IMR-90 (cell line): ENCODE measurements around the gene AFMID. TPM values are rescaled to one million over a fixed set of nuclear protein-coding genes. Genes with fewer than 3 reads are reported as not detected.
A peak's percentile ranks its signal among the peaks of the same experiment; 100 is the strongest.
"Not testable (repeated sequence)": the region's sequence is repeated elsewhere in the genome, so short reads cannot be mapped to it uniquely, and the experiment has no call there.

Experiments used
- ATAC-seq: fragments of 200-7000 bp; cut with Tn5 transposase; 2 replicates; pipeline ENCODE4 v1.9.1; 2020; ENCODE audit warnings: low read depth, mild to moderate bottlenecking, moderate library complexity
- BruUV-seq: library from RNA; stranded (reverse); fragments of 400-500 nt; replicated peaks from 2 replicates; lab custom pipeline; 2021; lab: Mats Ljungman, UMichigan
- CTCF ChIA-PET: fragments of 300-600 bp; formaldehyde crosslinking; extraction: SDS; loops from one replicate; lab custom pipeline; 2021; ENCODE audit warnings: antibody characterized with exemption; lab: Yijun Ruan, JAX
- POLR2A ChIA-PET: fragments of 300-600 bp; sonication (Branson Sonifier 250); formaldehyde crosslinking; loops from one replicate; lab custom pipeline; 2022; ENCODE audit warnings: antibody characterized with exemption; ENCODE audit not compliant: unreplicated experiment; lab: Charles Lee
- DNase-seq: peaks from one replicate; pipeline ENCODE4 v3.0.0; 2013
- H2AFZ ChIP-seq: replicated peaks from 2 replicates; pipeline ENCODE3; 2013; ENCODE audit warnings: low read length, mild to moderate bottlenecking; ENCODE audit not compliant: poor library complexity
- H2AK5ac ChIP-seq: 2 replicates; pipeline ENCODE4 v1.6.1; 2013; ENCODE audit warnings: low read depth, low read length, inconsistent platforms
- H2AK9ac ChIP-seq: replicated peaks from 2 replicates; pipeline ENCODE3; 2013; ENCODE audit warnings: mild to moderate bottlenecking, low read depth, low read length, moderate library complexity; ENCODE audit not compliant: poor library complexity
- H2BK120ac ChIP-seq: 2 replicates; pipeline ENCODE4 v1.6.1; 2013; ENCODE audit warnings: low read depth, low read length, inconsistent platforms
- H2BK15ac ChIP-seq: 3 replicates; pipeline ENCODE4 v1.6.1; 2013; ENCODE audit warnings: low read depth, low read length, inconsistent platforms
- H2BK20ac ChIP-seq: 2 replicates; pipeline ENCODE4 v1.6.1; 2013; ENCODE audit warnings: low read depth, mild to moderate bottlenecking, inconsistent platforms, low read length, moderate library complexity
- H2BK5ac ChIP-seq: 2 replicates; pipeline ENCODE4 v1.6.1; 2013; ENCODE audit warnings: mild to moderate bottlenecking, low read depth, low read length, inconsistent platforms; ENCODE audit not compliant: poor library complexity, severe bottlenecking
- H3K14ac ChIP-seq: replicated peaks from 2 replicates; pipeline ENCODE4 v1.6.1; 2013; ENCODE audit warnings: low read depth, low read length, inconsistent platforms
- H3K18ac ChIP-seq: 2 replicates; pipeline ENCODE4 v1.6.1; 2013; ENCODE audit warnings: low read depth, low read length, control low read depth
- H3K23ac ChIP-seq: 2 replicates; pipeline ENCODE4 v1.6.1; 2013; ENCODE audit warnings: low read depth, low read length, inconsistent platforms
- H3K27ac ChIP-seq: 2 replicates; pipeline ENCODE4 v1.5.1; 2013; ENCODE audit warnings: mild to moderate bottlenecking, control low read depth, low read length; ENCODE audit not compliant: insufficient read depth
- H3K27me3 ChIP-seq: 2 replicates; pipeline ENCODE4 v1.6.1; 2013; ENCODE audit warnings: low read length; ENCODE audit not compliant: control insufficient read depth, insufficient read depth
- H3K36me3 ChIP-seq: 2 replicates; pipeline ENCODE4 v1.6.1; 2013; ENCODE audit warnings: low read length, mixed read lengths; ENCODE audit not compliant: control insufficient read depth, insufficient read depth
- H3K4ac ChIP-seq: 2 replicates; pipeline ENCODE4 v1.6.1; 2013; ENCODE audit warnings: low read depth, low read length, inconsistent platforms
- H3K4me1 ChIP-seq: 2 replicates; pipeline ENCODE4 v1.6.1; 2013; ENCODE audit warnings: low read length, mixed read lengths; ENCODE audit not compliant: control insufficient read depth, insufficient read depth
- H3K4me2 ChIP-seq: 2 replicates; pipeline ENCODE4 v1.6.1; 2013; ENCODE audit warnings: low read depth, mild to moderate bottlenecking, control low read depth, low read length, moderate library complexity
- H3K4me3 ChIP-seq: 2 replicates; pipeline ENCODE4 v1.5.1; 2013; ENCODE audit warnings: low read depth, mild to moderate bottlenecking, control low read depth, low read length, moderate library complexity; ENCODE audit not compliant: insufficient read depth
- H3K56ac ChIP-seq: 2 replicates; pipeline ENCODE4 v1.6.1; 2013; ENCODE audit warnings: low read length, inconsistent platforms; ENCODE audit not compliant: insufficient read depth; ENCODE audit errors: extremely low read depth
- H3K79me1 ChIP-seq, 2 experiments: 2 replicates each; pipeline ENCODE4 v1.6.1; 2013; ENCODE audit warnings: low read length in 2 of 2, inconsistent platforms in 1 of 2, low read depth in 1 of 2
- H3K9ac ChIP-seq: 2 replicates; pipeline ENCODE4 v1.6.1; 2013; ENCODE audit warnings: low read depth, low read length, control low read depth
- H3K9me1 ChIP-seq: 2 replicates; pipeline ENCODE4 v1.6.1; 2013; ENCODE audit warnings: low read length, inconsistent platforms; ENCODE audit not compliant: insufficient read depth
- H3K9me3 ChIP-seq: 2 replicates; pipeline ENCODE4 v1.6.1; 2013; ENCODE audit warnings: low read length; ENCODE audit not compliant: control insufficient read depth, insufficient read depth
- H4K20me1 ChIP-seq: 2 replicates; pipeline ENCODE4 v1.6.1; 2013; ENCODE audit warnings: low read length, inconsistent platforms; ENCODE audit not compliant: insufficient read depth
- H4K5ac ChIP-seq: 2 replicates; pipeline ENCODE4 v1.6.1; 2013; ENCODE audit warnings: mild to moderate bottlenecking, low read depth, low read length, control low read depth
- H4K8ac ChIP-seq, 2 experiments: 2 replicates each; pipeline ENCODE4 v1.6.1; 2013; ENCODE audit warnings: low read depth in 2 of 2, low read length in 2 of 2, control low read depth in 1 of 2, inconsistent platforms in 1 of 2
- H4K91ac ChIP-seq: 2 replicates; pipeline ENCODE4 v1.6.1; 2013; ENCODE audit warnings: low read depth, low read length, inconsistent platforms; ENCODE audit not compliant: insufficient read depth
- NFE2L2 ChIP-seq: fragments of 150-350 bp; IDR thresholded peaks from 2 replicates; pipeline ENCODE4 v1.6.1; 2016; ENCODE audit warnings: low read depth, mild to moderate bottlenecking, low read length
- WGBS, 2 experiments: methylation state at CpG; one replicate each; pipeline versions ENCODE4 v1.1.5 to v1.1.7; 2013; ENCODE audit warnings: missing lambda C conversion rate in 2 of 2; ENCODE audit not compliant: insufficient read length in 1 of 2; ENCODE audit errors: extremely low coverage in 2 of 2; 5-methylcytosine and 5-hydroxymethylcytosine counted together
- dilution Hi-C: fragments of 300-500 bp; cut with HindIII; formaldehyde crosslinking; loops from one replicate; pipeline ENCODE4 v1.14.3; 2018; ENCODE audit warnings: low sequenced_read_pairs; ENCODE audit not compliant: unreplicated experiment
- in situ Hi-C: fragments of 300-500 bp; cut with MboI; formaldehyde crosslinking; loops from 3 replicates; pipeline ENCODE4 v1.14.3; 2019; ENCODE audit warnings: low sequenced_read_pairs, inconsistent platforms, mixed read lengths
- intact Hi-C: fragments of 100-400 bp; cut with micrococcal nuclease; formaldehyde crosslinking; loops from 2 replicates; pipeline ENCODE4 v1.10.0; 2022
- polyA plus RNA-seq, 3 experiments: library from polyadenylated mRNA; depleted of rRNA; stranded (reverse); fragments of >200 nt; gene quantifications; 2 replicates each; pipeline ENCODE4 v1.2.3, GENCODE V29; 2012; ENCODE audit warnings: low replicate concordance in 1 of 3
- total RNA-seq: library from RNA; depleted of rRNA; stranded (reverse); fragments of >200 nt; gene quantifications from 2 replicates; pipeline ENCODE4 v1.2.3, GENCODE V29; 2012

Gene AFMID
- total and polyA plus RNA-seq, 2 of the 4 experiments (the other 2 are of a cell fraction) = 41.0 to 65.1 TPM

- no peak for TF ChIP-seq NFE2L2
These were observed 16.2 kb upstream of the AFMID start (continued) for GRCh38 chr17:78170692-78171590.

- CTCF ChIA-PET, H3K56ac ChIP-seq, H4K20me1 ChIP-seq, H2BK20ac ChIP-seq, in situ Hi-C loops, H2AFZ ChIP-seq, H3K14ac ChIP-seq, H3K23ac ChIP-seq, dilution Hi-C loops, H3K27me3 ChIP-seq, H4K91ac ChIP-seq, ATAC-seq, H3K4me2 ChIP-seq, H2BK120ac ChIP-seq, H3K27ac ChIP-seq, H2AK5ac ChIP-seq, H2BK5ac ChIP-seq, H3K36me3 ChIP-seq, H3K9me3 ChIP-seq, H3K9ac ChIP-seq, H3K18ac ChIP-seq, POLR2A ChIA-PET, H4K5ac ChIP-seq, H2BK15ac ChIP-seq, DNase-seq, H3K4me3 ChIP-seq, intact Hi-C loops, H3K9me1 ChIP-seq, H4K8ac ChIP-seq, H3K4ac ChIP-seq: not testable (repeated sequence)
- H3K4me1 ChIP-seq = peaks cover 13% of the 10 kb centered on the region
- H2AK9ac ChIP-seq = peak overlapping the region; percentile 72
- peaks cover 0 to 30% of the 10 kb centered on the region in 2 experiments; a peak in 2 of 4 replicates for H3K79me1 ChIP-seq
- BruUV-seq = TSS peak; percentile 78
- 90% methylated on average over 8 of the region's 19 CpGs; no CpG with 5 or more reads in 1 of the 2 experiments for whole genome bisulfite sequencing, 2 experiments
These were observed 15.4 kb upstream of the AFMID start for GRCh38 chr17:78171591-78172248.
